Testis (tissue), 3 donors: Measurements from ENCODE around the gene GUSB. TPM values are rescaled to one million over a fixed set of nuclear protein-coding genes. Genes with fewer than 3 reads are reported as not detected.
"Not testable (repeated sequence)": the region's sequence is repeated elsewhere in the genome, so short reads cannot be mapped to it uniquely, and the experiment has no call there.

ENCODE experiments used
- DNase-seq: peaks from one replicate; pipeline ENCODE4 v3.0.0-alpha.2; 2019
- H3K27ac ChIP-seq, 2 donors: fragments of 200-600 bp; sonication (generic); one replicate each; pipeline ENCODE4 v1.5.1; 2019
- H3K27me3 ChIP-seq: fragments of 200-600 bp; sonication (generic); one replicate; pipeline ENCODE4 v1.5.1; 2019
- H3K36me3 ChIP-seq: fragments of 200-600 bp; sonication (generic); one replicate; pipeline ENCODE4 v1.5.1; 2017; ENCODE audit warnings: low read depth; ENCODE audit errors: missing control alignments
- H3K4me1 ChIP-seq: fragments of 200-600 bp; sonication (generic); one replicate; pipeline ENCODE4 v1.5.1; 2019
- H3K4me3 ChIP-seq, 2 donors: fragments of 200-600 bp; sonication (generic); one replicate each; pipeline ENCODE4 v1.5.1; 2017 to 2019
- H3K9me3 ChIP-seq: fragments of 200-600 bp; sonication (generic); one replicate; pipeline ENCODE4 v1.5.1; 2017
- CTCF ChIP-seq, 3 experiments: fragments of 450-650 bp in 2 of 3; fragments of 200-600 bp in 1 of 3; sonication (generic) in 1 of 3; IDR thresholded peaks; one replicate each; pipeline ENCODE4 v1.5.1; 2016 to 2019; ENCODE audit warnings: antibody characterized with exemption in 3 of 3, mild to moderate bottlenecking in 2 of 3, moderate library complexity in 1 of 3
- POLR2A ChIP-seq: fragments of 450-650 bp; IDR thresholded peaks from one replicate; pipeline ENCODE4 v1.6.1; 2017; ENCODE audit warnings: antibody characterized with exemption, mild to moderate bottlenecking, moderate library complexity
- WGBS, 2 donors: methylation state at CpG; one replicate each; pipeline ENCODE4 v1.1.5; 2018; 5-methylcytosine and 5-hydroxymethylcytosine counted together
- intact Hi-C: fragments of 100-400 bp; cut with DNase I; formaldehyde crosslinking; loops from one replicate; pipeline ENCODE4 v1.15.1; 2023; ENCODE audit warnings: low total_unique reads
- polyA plus RNA-seq: library from polyadenylated mRNA; stranded (reverse); fragments of 350-450 nt; fragmentation: Illumina TruSeq; extraction: RNeasy Lipid Tissue Mini Kit (QIAGEN cat#74804); gene quantifications from one replicate; pipeline ENCODE4 v1.2.3, GENCODE V29; 2014; ENCODE audit warnings: low read depth, low replicate concordance; ENCODE audit not compliant: insufficient read depth
- total RNA-seq, 2 donors: library from RNA; depleted of rRNA; stranded (reverse); fragments of >200 nt; gene quantifications; one replicate each; pipeline ENCODE4 v1.2.3, GENCODE V29; 2016

The GUSB gene
- total and polyA plus RNA-seq, 3 donors from 2014 or later: 44.0 to 82.4 (median 44.6) TPM

GRCh38 chr7:65946904-65947303, 35.1 kb downstream of the GUSB start:
- no peaks in the 10 kb centered on the region for H3K9me3 ChIP-seq
- H3K4me3 ChIP-seq: no peak overlapping the region
- 49 to 56% methylated on average over 4 of the region's 4 CpGs for WGBS, 2 donors
- H3K4me1 ChIP-seq: no peaks in the 10 kb centered on the region
- intact Hi-C loops: no loop called here
- H3K27me3 ChIP-seq: no peaks in the 10 kb centered on the region
- peak; percentile 39 for DNase-seq
- TF ChIP-seq POLR2A (no peak), CTCF (IDR thresholded peaks at IDR 0.05) (no peak)
- H3K27ac ChIP-seq: no peak overlapping the region
- no peaks in the 10 kb centered on the region for H3K36me3 ChIP-seq

GRCh38 chr7:65945787-65946186, 36.2 kb downstream of the GUSB start:
- H3K9me3 ChIP-seq, H3K27me3 ChIP-seq, H3K27ac ChIP-seq, intact Hi-C loops, H3K4me3 ChIP-seq, H3K36me3 ChIP-seq, H3K4me1 ChIP-seq, DNase-seq: not testable (repeated sequence)
- 62 to 83% methylated on average over 1 of the region's 5 CpGs for WGBS, 2 donors

GRCh38 chr7:65938336-65938895, 43.6 kb downstream of the GUSB start:
- 98% methylated on average over 7 of the region's 7 CpGs for WGBS, 2 donors
- no peak for DNase-seq

GRCh38 chr7:65937296-65937695, 44.7 kb downstream of the GUSB start:
- H3K4me1 ChIP-seq: no peaks in the 10 kb centered on the region
- WGBS, 2 donors: 91 to 98% methylated on average over 2 of the region's 2 CpGs
- TF ChIP-seq POLR2A (no peak), CTCF (IDR thresholded peaks at IDR 0.05) (no peak)
- no peak for DNase-seq
- no peak overlapping the region for H3K4me3 ChIP-seq
- H3K9me3 ChIP-seq: no peaks in the 10 kb centered on the region
- no peaks in the 10 kb centered on the region for H3K27me3 ChIP-seq
- no peak overlapping the region for H3K27ac ChIP-seq
- intact Hi-C loops: no loop called here
- H3K36me3 ChIP-seq: no peaks in the 10 kb centered on the region

More at GRCh38 chr7:65938336-65938895, 43.6 kb downstream of the GUSB start:
- H3K9me3 ChIP-seq: no peaks in the 10 kb centered on the region
- H3K27me3 ChIP-seq: no peaks in the 10 kb centered on the region
- no peaks in the 10 kb centered on the region for H3K36me3 ChIP-seq
- H3K4me1 ChIP-seq: no peaks in the 10 kb centered on the region
- TF ChIP-seq POLR2A (no peak), CTCF (IDR thresholded peaks at IDR 0.05) (no peak)
- no peak overlapping the region for H3K4me3 ChIP-seq
- no peak overlapping the region for H3K27ac ChIP-seq
- intact Hi-C loops: no loop called here

GRCh38 chr7:65931685-65932084, 50.3 kb downstream of the GUSB start:
- no peaks in the 10 kb centered on the region for H3K36me3 ChIP-seq
- no peak overlapping the region for H3K27ac ChIP-seq
- H3K4me1 ChIP-seq: no peaks in the 10 kb centered on the region
- 87 to 94% methylated on average over 4 of the region's 4 CpGs for WGBS, 2 donors
- H3K9me3 ChIP-seq: no peaks in the 10 kb centered on the region
- intact Hi-C loops: no loop called here
- no peak for TF ChIP-seq CTCF (IDR thresholded peaks at IDR 0.05)
- no peak overlapping the region for H3K4me3 ChIP-seq
- DNase-seq: no peak
- no peaks in the 10 kb centered on the region for H3K27me3 ChIP-seq
